Heart left ventricle (tissue), 16 donors: Measurements from ENCODE around the gene TOLLIP. TPM values are rescaled to one million over a fixed set of nuclear protein-coding genes. Genes with fewer than 3 reads are reported as not detected.

Experiments
- ATAC-seq, 4 donors: fragments of 200-7000 bp; cut with Tn5 transposase; one replicate each; pipeline ENCODE4 v1.9.1; 2020 to 2022; ENCODE audit warnings: moderate library complexity in 4 of 4, mild to moderate bottlenecking in 3 of 4, moderate number of reproducible peaks in 1 of 4
- DNase-seq, 5 donors: peaks; one replicate each; pipeline ENCODE4 v3.0.0-alpha.2; 2020
- H3K27ac ChIP-seq, 12 donors: fragments of 200-600 bp; sonication (generic) in 4 of 12; one replicate each; pipeline versions ENCODE4 v1.5.0 to v1.8.0; 2016 to 2022; ENCODE audit warnings: mild to moderate bottlenecking in 2 of 12
- H3K27me3 ChIP-seq, 9 donors: fragments of 200-600 bp; sonication (generic) in 2 of 9; one replicate each; pipeline versions ENCODE4 v1.5.1 to v1.8.0; 2016 to 2022; ENCODE audit warnings: mild to moderate bottlenecking in 3 of 9
- H3K36me3 ChIP-seq, 9 donors: fragments of 200-600 bp; sonication (generic) in 2 of 9; one replicate each; pipeline versions ENCODE4 v1.5.0 to v1.8.0; 2018 to 2022; ENCODE audit warnings: mild to moderate bottlenecking in 2 of 9
- H3K4me1 ChIP-seq, 12 donors: fragments of 200-600 bp; sonication (generic) in 4 of 12; one replicate each; pipeline versions ENCODE4 v1.5.0 to v1.8.0; 2016 to 2022; ENCODE audit warnings: mild to moderate bottlenecking in 3 of 12
- H3K4me3 ChIP-seq, 12 donors: fragments of 200-600 bp; sonication (generic) in 4 of 12; one replicate each; pipeline versions ENCODE4 v1.5.0 to v1.8.0; 2017 to 2022; ENCODE audit warnings: mild to moderate bottlenecking in 9 of 12, moderate library complexity in 4 of 12
- H3K9me3 ChIP-seq, 12 donors: fragments of 200-600 bp; sonication (generic) in 4 of 12; one replicate each; pipeline versions ENCODE4 v1.5.0 to v1.8.0; 2016 to 2022; ENCODE audit warnings: mild to moderate bottlenecking in 1 of 12
- CTCF ChIP-seq, 12 donors: fragments of 200-600 bp; sonication (generic) in 4 of 12; IDR thresholded peaks; one replicate each; pipeline versions ENCODE4 v1.5.0 to v1.8.0; 2018 to 2022; ENCODE audit warnings: antibody characterized with exemption in 12 of 12, mild to moderate bottlenecking in 5 of 12
- POLR2A ChIP-seq, 2 donors: fragments of 450-650 bp; IDR thresholded peaks; one replicate each; pipeline ENCODE4 v1.6.1; 2017; ENCODE audit warnings: antibody characterized with exemption in 2 of 2, mild to moderate bottlenecking in 2 of 2, moderate library complexity in 2 of 2
- WGBS, 4 donors: extraction: QIAGEN DNeasy Blood & Tissue Kit in 2 of 4; methylation state at CpG; one replicate each; pipeline versions ENCODE4 v1.1.5 to v1.1.7; 2013 to 2018; 5-methylcytosine and 5-hydroxymethylcytosine counted together
- intact Hi-C, 10 donors: fragments of 100-400 bp; cut with DNase I; formaldehyde crosslinking; loops; one replicate each; pipeline versions ENCODE4 v1.11.1 to v1.14.2; 2022
- polyA plus RNA-seq, 2 donors: library from polyadenylated mRNA; stranded (reverse); fragments of 200-250 nt; gene quantifications; one replicate each; pipeline ENCODE4 v1.2.3, GENCODE V29; 2013
- total RNA-seq, 9 donors: library from RNA; depleted of rRNA in 2 of 9; stranded (reverse); fragments of >200 nt in 2 of 9; fragmentation: NEBNext Ultra II Directional in 3 of 9; extraction: Animal tissue kit (Norgen Biotek cat#: 25700) in 3 of 9; gene quantifications; one replicate each; pipeline versions ENCODE4 v1.1.0 to v1.2.4, GENCODE V29; 2016 to 2023
- donor health status: ischemic (EF 13 %, LVEDD 7.1; RV severe dilation, severe dysfunction).
- donor health status: healthy with polysubstance abuse.
- donor health status: DM: no; HTN: yes; CAD: no.
- donor health status: DM: no; HTN: no; CAD: no.
- donor health status: ischemic (EF 25% LVEDD 6.9; RV normal size, moderate dysfunction).
- donor health status: ischemic (EF 25% LVEDD 5.7; RV mildly dilated, moderate dysfunction).
- donor health status: healthy.
- donor health status: DM: yes; HTN: yes; CAD: no.
- donor health status: ischemic (EF 35%, LVEDD 5.7; RV mildly dilated, moderate dysfunction).
- donor health status: nonischemic (EF 11% LVEDD 7.7; RV severe dilation, severe dysfunction).
- donor health status: DM: yes; HTN: yes; CAD: no.
- donor health status: PGD.
- donor health status: ischemic (EF 29% LVEDD 5.4; RV normal size, mild dysfunction).
- donor health status: nonischemic (EF 23%, LVEDD 6.1; RV moderate dilation, normal function).

The TOLLIP gene
- total and polyA plus RNA-seq, 11 donors, result 27.4 to 57.2 (median 44.9) TPM

- ATAC-seq, result no peak
- H3K27ac ChIP-seq, result peak overlapping the region in 5 of 12 donors; percentile 31 to 68 (median 46)
- H3K4me3 ChIP-seq, result no peak overlapping the region
- H3K4me1 ChIP-seq, result peaks cover 0 to 18% (median 9%) of the 10 kb centered on the region in 12 donors
- TF ChIP-seq POLR2A (IDR thresholded peaks at IDR 0.05) (no peak), CTCF (IDR thresholded peaks at IDR 0.05) (no peak)
- no peaks in the 10 kb centered on the region for H3K27me3 ChIP-seq
- intact Hi-C loops, result no loop called here
- WGBS, 4 donors, result 91 to 94% (median 93%) methylated on average over 35 to 37 of the region's 37 CpGs
- no peaks in the 10 kb centered on the region for H3K9me3 ChIP-seq
- H3K36me3 ChIP-seq, result peaks cover 0 to 67% (median 61%) of the 10 kb centered on the region in 9 donors
- DNase-seq, result peak in 1 of 5 donors; percentile 58
Measured at GRCh38 chr11:1276866-1277615, 32.4 kb downstream of the TOLLIP start.

- H3K4me1 ChIP-seq, result peaks cover 0 to 16% (median 3%) of the 10 kb centered on the region in 12 donors
- H3K36me3 ChIP-seq, result peaks cover 0 to 58% (median 55%) of the 10 kb centered on the region in 9 donors
- no peaks in the 10 kb centered on the region for H3K27me3 ChIP-seq
- no peak overlapping the region for H3K4me3 ChIP-seq
- H3K9me3 ChIP-seq, result no peaks in the 10 kb centered on the region
- ATAC-seq (peak; percentile 28 to 85 (median 66)), DNase-seq (peak in 3 of 5 donors; percentile 60 to 74 (median 67))
- intact Hi-C loops, result no loop called here
- TF ChIP-seq CTCF (IDR thresholded peaks at IDR 0.05) (no peak), POLR2A (IDR thresholded peaks at IDR 0.05) (no peak)
- H3K27ac ChIP-seq, result peak overlapping the region in 7 of 12 donors; percentile 31 to 68 (median 46)
- 56 to 63% (median 60%) methylated on average over 21 to 32 of the region's 32 CpGs for WGBS, 4 donors
Measured at GRCh38 chr11:1276041-1276790, 33.2 kb downstream of the TOLLIP start.

GRCh38 chr11:1275021-1275420 lies 34.4 kb downstream of the TOLLIP start:
- Histone ChIP-seq H3K4me1 (peaks cover 0 to 16% (median 3%) of the 10 kb centered on the region in 12 donors), H3K9me3 (no peaks in the 10 kb centered on the region), H3K27ac (no peak overlapping the region), H3K36me3 (peaks cover 0 to 47% (median 43%) of the 10 kb centered on the region in 9 donors), H3K27me3 (no peaks in the 10 kb centered on the region), H3K4me3 (no peak overlapping the region)
- WGBS, 4 donors, result 91 to 93% (median 92%) methylated on average over 18 of the region's 18 CpGs
- ATAC-seq, result no peak
- no peak for TF ChIP-seq POLR2A (IDR thresholded peaks at IDR 0.05)
- TF ChIP-seq CTCF (IDR thresholded peaks at IDR 0.05), result no peak
- DNase-seq, result peak in 1 of 5 donors; percentile 17
- intact Hi-C loops, result no loop called here

GRCh38 chr11:1274501-1274900 lies 34.9 kb downstream of the TOLLIP start:
- intact Hi-C loops, result no loop called here
- no peak for TF ChIP-seq CTCF (IDR thresholded peaks at IDR 0.05)
- TF ChIP-seq POLR2A (IDR thresholded peaks at IDR 0.05), result no peak
- H3K27me3 ChIP-seq, result no peaks in the 10 kb centered on the region
- WGBS, 4 donors, result 84 to 92% (median 90%) methylated on average over 14 of the region's 14 CpGs
- no peak overlapping the region for H3K27ac ChIP-seq
- peak in 1 of 5 donors; percentile 35 for DNase-seq
- H3K4me3 ChIP-seq, result no peak overlapping the region
- H3K9me3 ChIP-seq, result no peaks in the 10 kb centered on the region
- peaks cover 0 to 16% (median 3%) of the 10 kb centered on the region in 12 donors for H3K4me1 ChIP-seq
- no peak for ATAC-seq
- peaks cover 0 to 42% (median 38%) of the 10 kb centered on the region in 9 donors for H3K36me3 ChIP-seq
